ENCODE data around the gene HLA-DOB. TPM values are rescaled to one million over a fixed set of nuclear protein-coding genes. Genes with fewer than 3 reads are reported as not detected.
"Not testable (repeated sequence)": the region's sequence is repeated elsewhere in the genome, so short reads cannot be mapped to it uniquely, and the experiment has no call there.

Gene HLA-DOB
- total RNA-seq, 1 donor from 2014 or later = 4.2 TPM

- H3K27me3 Mint-ChIP-seq (ENCODE audit: insufficient read depth) = peaks cover 51% of the 10 kb centered on the region
Observed at GRCh38 chr6:32794510-32794909, 22.3 kb downstream of the HLA-DOB start.

DNA sequence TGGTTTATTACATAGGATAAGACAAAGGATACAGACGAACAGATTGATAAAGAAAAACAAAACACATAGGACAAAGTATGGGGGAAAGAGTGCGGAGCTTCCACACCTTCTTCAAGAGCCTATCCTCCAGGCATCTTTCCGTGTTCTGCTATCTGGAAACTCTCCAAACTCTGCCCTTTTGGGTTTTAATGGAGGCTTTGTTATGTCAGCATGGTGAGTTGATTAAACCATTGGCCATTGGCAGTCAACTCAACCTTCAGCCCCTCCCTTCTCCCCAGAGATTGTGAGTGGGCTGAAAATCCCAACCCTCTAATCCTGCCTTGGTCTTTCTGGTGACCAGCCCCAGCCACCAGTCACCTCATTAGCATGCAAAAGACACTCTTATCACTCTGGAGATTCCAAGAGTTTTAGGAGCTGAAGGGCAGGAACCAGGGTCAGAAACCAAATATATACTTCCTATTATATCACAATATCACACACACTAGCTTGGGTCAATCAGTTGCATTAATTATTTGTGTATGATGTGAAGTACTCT, 23.8 kb downstream of the HLA-DOB start:
- Mint-ChIP-seq H3K4me1 (ENCODE audit: low read depth) (peaks cover 31% of the 10 kb centered on the region), H3K27me3 (ENCODE audit: insufficient read depth) (peaks cover 55% of the 10 kb centered on the region), H3K4me3 (no peak overlapping the region), H3K36me3 (ENCODE audit: low read depth) (no peaks in the 10 kb centered on the region), H3K27ac (no peak overlapping the region), H3K9me3 (no peaks in the 10 kb centered on the region)
- intact Hi-C loops (cut with micrococcal nuclease) = no loop called here
- DNase-seq (ENCODE audit: low spot score) = no peak

More at GRCh38 chr6:32794510-32794909, 22.3 kb downstream of the HLA-DOB start:
- intact Hi-C loops (cut with micrococcal nuclease) = no loop called here
- DNase-seq (ENCODE audit: low spot score) = no peak
- Mint-ChIP-seq H3K4me3 (no peak overlapping the region), H3K4me1 (ENCODE audit: low read depth) (peaks cover 31% of the 10 kb centered on the region), H3K36me3 (ENCODE audit: low read depth) (no peaks in the 10 kb centered on the region), H3K9me3 (no peaks in the 10 kb centered on the region), H3K27ac (no peak overlapping the region)

DNA sequence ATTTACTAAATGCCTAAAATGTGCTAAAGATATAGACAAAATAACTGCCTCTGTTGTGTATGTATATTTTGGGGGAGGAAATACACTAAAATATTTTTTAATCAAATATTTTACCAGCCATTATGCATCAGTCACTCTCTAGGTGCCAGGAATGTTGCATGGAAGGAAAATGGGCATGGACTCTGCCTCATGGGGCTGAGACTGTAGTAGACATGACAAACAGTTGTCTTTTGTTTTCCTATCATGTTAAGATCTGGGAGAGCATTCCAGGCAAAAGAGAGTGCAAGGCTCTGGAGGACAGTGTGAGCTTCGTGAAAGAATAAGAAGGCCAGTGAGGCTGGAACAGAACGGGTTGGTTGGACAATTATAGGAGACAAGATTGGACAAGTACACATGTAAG, 26.5 kb downstream of the HLA-DOB start:
- Mint-ChIP-seq H3K36me3 (ENCODE audit: low read depth) (no peaks in the 10 kb centered on the region), H3K27me3 (ENCODE audit: insufficient read depth) (peaks cover 64% of the 10 kb centered on the region)
- intact Hi-C loops (cut with micrococcal nuclease) = no loop called here

GRCh38 chr6:32785781-32786533, 30.8 kb downstream of the HLA-DOB start:
- no peaks in the 10 kb centered on the region for H3K4me1 Mint-ChIP-seq (ENCODE audit: low read depth)
- peak; percentile 25 for DNase-seq (ENCODE audit: low spot score)
- intact Hi-C loops (cut with micrococcal nuclease) = loop anchor here (1.0 kb wide), 2 partner anchors 354 to 373 kb away; no protein-coding TSS in a partner anchor

More for the DNA sequence above, 26.5 kb downstream of the HLA-DOB start:
- Mint-ChIP-seq H3K9me3 (no peaks in the 10 kb centered on the region), H3K4me3 (no peak overlapping the region), H3K27ac (no peak overlapping the region), H3K4me1 (ENCODE audit: low read depth) (peaks cover 16% of the 10 kb centered on the region)
- DNase-seq (ENCODE audit: low spot score) = no peak

GRCh38 chr6:32782923-32783322, 33.9 kb downstream of the HLA-DOB start:
- H3K36me3 Mint-ChIP-seq (ENCODE audit: low read depth); H3K4me1 Mint-ChIP-seq (ENCODE audit: low read depth); H3K4me3 Mint-ChIP-seq; H3K9me3 Mint-ChIP-seq; DNase-seq (ENCODE audit: low spot score); H3K27ac Mint-ChIP-seq; intact Hi-C loops (cut with micrococcal nuclease): not testable (repeated sequence)
- peaks cover 39% of the 10 kb centered on the region for H3K27me3 Mint-ChIP-seq (ENCODE audit: insufficient read depth)

More at GRCh38 chr6:32785781-32786533, 30.8 kb downstream of the HLA-DOB start:
- Mint-ChIP-seq H3K27ac (no peak overlapping the region), H3K4me3 (no peak overlapping the region), H3K27me3 (ENCODE audit: insufficient read depth) (peaks cover 56% of the 10 kb centered on the region), H3K9me3 (no peaks in the 10 kb centered on the region), H3K36me3 (ENCODE audit: low read depth) (no peaks in the 10 kb centered on the region)

DNA sequence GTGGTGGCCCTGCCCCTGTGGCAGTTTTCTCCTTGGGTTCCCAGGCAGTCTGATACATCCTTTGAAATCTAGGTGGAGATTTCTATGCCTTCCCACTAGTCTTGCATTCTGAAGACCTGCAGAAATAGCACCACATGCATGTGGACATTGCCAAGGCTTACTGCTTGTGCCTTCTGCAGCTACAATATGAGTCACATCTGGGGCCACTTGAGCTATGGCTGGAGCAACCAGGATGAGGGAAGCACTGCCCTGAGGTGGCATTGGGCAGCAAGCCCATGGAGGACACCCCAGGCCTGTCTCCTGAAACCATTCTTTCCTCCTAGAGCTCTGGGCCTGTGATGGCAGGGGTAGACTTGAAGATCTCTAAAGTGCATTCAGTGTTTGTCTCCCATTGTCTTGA, 37.8 kb downstream of the HLA-DOB start:
- Mint-ChIP-seq H3K27ac (no peak overlapping the region), H3K36me3 (ENCODE audit: low read depth) (no peaks in the 10 kb centered on the region), H3K27me3 (ENCODE audit: insufficient read depth) (peaks cover 34% of the 10 kb centered on the region), H3K9me3 (no peaks in the 10 kb centered on the region), H3K4me1 (ENCODE audit: low read depth) (no peaks in the 10 kb centered on the region), H3K4me3 (no peak overlapping the region)
- no peak for DNase-seq (ENCODE audit: low spot score)
- intact Hi-C loops (cut with micrococcal nuclease) = no loop called here

DNA sequence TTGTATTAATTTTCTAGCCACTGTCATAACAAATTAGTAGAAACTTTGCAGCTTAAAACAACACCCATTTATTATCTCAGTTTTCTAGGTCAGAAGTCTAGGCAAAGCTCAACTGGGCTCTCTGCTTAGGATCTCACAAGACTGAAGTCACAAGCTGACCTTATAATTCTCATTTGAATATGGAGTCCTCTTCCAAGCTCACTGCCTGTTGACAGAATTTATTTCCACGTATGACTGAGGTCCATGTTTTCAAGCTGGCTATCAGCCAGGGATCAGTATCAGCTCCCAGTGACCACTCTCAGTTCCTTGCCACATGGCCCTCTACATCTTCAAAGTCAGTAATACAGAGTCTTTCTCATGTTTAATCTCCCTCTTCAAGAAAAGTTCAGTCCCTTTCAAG, 41.7 kb downstream of the HLA-DOB start:
- Mint-ChIP-seq H3K36me3 (ENCODE audit: low read depth) (no peaks in the 10 kb centered on the region), H3K27ac (no peak overlapping the region), H3K4me3 (no peak overlapping the region), H3K4me1 (ENCODE audit: low read depth) (no peaks in the 10 kb centered on the region), H3K9me3 (no peaks in the 10 kb centered on the region), H3K27me3 (ENCODE audit: insufficient read depth) (peaks cover 41% of the 10 kb centered on the region)
- DNase-seq (ENCODE audit: low spot score) = no peak
- intact Hi-C loops (cut with micrococcal nuclease) = no loop called here

DNA sequence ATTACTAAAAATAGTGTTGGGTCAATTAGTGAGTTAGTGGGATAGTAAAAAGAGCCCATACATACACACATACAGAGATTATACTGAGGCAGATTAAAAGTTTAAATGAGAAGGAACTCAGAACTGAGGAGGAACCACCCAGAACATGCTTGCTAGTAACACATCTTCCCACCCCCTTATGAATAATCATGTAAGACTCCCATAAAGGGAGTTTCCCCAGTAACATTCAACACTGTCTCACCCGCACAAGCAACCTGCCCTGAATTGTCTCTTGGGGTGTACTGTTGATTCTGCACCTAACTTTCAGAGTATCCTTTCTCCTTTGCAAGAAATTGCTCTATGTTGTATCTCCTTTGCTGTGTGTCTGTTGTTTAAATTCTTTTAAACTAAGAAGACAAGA, 42.4 kb downstream of the HLA-DOB start:
- H3K36me3 Mint-ChIP-seq (ENCODE audit: low read depth) = no peaks in the 10 kb centered on the region
- H3K27me3 Mint-ChIP-seq (ENCODE audit: insufficient read depth) = peaks cover 45% of the 10 kb centered on the region
- H3K9me3 Mint-ChIP-seq = no peaks in the 10 kb centered on the region
- H3K27ac Mint-ChIP-seq = no peak overlapping the region
- no peak overlapping the region for H3K4me3 Mint-ChIP-seq
- no peak for DNase-seq (ENCODE audit: low spot score)
- intact Hi-C loops (cut with micrococcal nuclease) = no loop called here
- no peaks in the 10 kb centered on the region for H3K4me1 Mint-ChIP-seq (ENCODE audit: low read depth)

DNA sequence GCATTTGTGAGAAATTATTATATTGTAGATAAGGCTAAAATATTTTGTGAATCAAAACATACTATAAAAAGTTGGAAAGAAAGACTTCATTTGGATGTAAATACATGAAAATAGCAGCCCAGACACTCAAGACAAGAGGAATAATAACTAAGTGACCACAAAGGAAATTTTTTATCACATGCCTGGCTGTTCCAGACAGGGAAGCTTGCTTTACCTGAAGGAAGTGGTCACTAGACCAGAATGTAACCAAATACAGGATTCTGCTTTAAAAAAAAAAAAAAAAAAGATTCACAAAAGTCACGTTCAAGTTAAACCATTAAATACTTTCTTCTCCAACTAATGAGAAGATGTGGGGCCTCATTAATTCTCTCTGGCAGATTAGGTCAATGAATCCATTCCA, 44.1 kb downstream of the HLA-DOB start:
- intact Hi-C loops (cut with micrococcal nuclease) = no loop called here

DNA sequence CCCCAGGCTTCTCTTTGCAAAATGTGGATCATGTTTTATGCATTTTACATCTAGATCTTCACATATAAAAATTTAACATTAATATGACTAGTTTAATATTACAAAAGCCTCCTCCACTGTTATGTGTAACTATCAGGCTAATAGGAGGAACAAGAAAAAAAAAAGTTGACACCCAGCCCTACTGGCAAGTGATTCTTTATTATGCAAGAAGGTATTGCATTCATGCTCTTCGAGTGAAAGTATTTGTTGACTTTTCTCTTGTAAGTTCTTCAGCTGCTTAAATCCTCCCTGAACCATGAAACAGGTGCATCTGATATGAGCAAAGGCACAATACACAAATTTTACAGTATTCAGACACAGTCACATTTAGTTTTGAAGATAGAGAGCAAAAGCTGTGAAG, 52.8 kb downstream of the HLA-DOB start:
- intact Hi-C loops (cut with micrococcal nuclease) = no loop called here
- peaks cover 22% of the 10 kb centered on the region for H3K27me3 Mint-ChIP-seq (ENCODE audit: insufficient read depth)

More for the DNA sequence above, 44.1 kb downstream of the HLA-DOB start:
- no peak overlapping the region for H3K27ac Mint-ChIP-seq
- H3K36me3 Mint-ChIP-seq (ENCODE audit: low read depth) = no peaks in the 10 kb centered on the region
- no peaks in the 10 kb centered on the region for H3K9me3 Mint-ChIP-seq
- DNase-seq (ENCODE audit: low spot score) = no peak
- H3K27me3 Mint-ChIP-seq (ENCODE audit: insufficient read depth) = peaks cover 55% of the 10 kb centered on the region
- no peaks in the 10 kb centered on the region for H3K4me1 Mint-ChIP-seq (ENCODE audit: low read depth)
- no peak overlapping the region for H3K4me3 Mint-ChIP-seq

GRCh38 chr6:32763421-32763820, 53.4 kb downstream of the HLA-DOB start, which contains the start of gene HLA-DQB2:
Gene HLA-DQB2, minus strand, starts transcription at chr6:32763532. Its CDS starts 62 bp downstream, at chr6:32763470.
- H3K36me3 Mint-ChIP-seq (ENCODE audit: low read depth) = no peaks in the 10 kb centered on the region

More for the DNA sequence above, 52.8 kb downstream of the HLA-DOB start:
- Mint-ChIP-seq H3K27ac (no peak overlapping the region), H3K9me3 (no peaks in the 10 kb centered on the region), H3K4me3 (no peak overlapping the region), H3K36me3 (ENCODE audit: low read depth) (no peaks in the 10 kb centered on the region), H3K4me1 (ENCODE audit: low read depth) (no peaks in the 10 kb centered on the region)
- no peak for DNase-seq (ENCODE audit: low spot score)

More at GRCh38 chr6:32763421-32763820, 53.4 kb downstream of the HLA-DOB start, which contains the start of gene HLA-DQB2:
- no peak for DNase-seq (ENCODE audit: low spot score)
- no peak within 1 kb of the TSS for H3K4me3 Mint-ChIP-seq
- H3K9me3 Mint-ChIP-seq = no peaks in the 10 kb centered on the region
- intact Hi-C loops (cut with micrococcal nuclease) = no loop called here
- H3K27me3 Mint-ChIP-seq (ENCODE audit: insufficient read depth) = peaks cover 16% of the 10 kb centered on the region
- no peak within 1 kb of the TSS for H3K27ac Mint-ChIP-seq
- H3K4me1 Mint-ChIP-seq (ENCODE audit: low read depth) = no peaks in the 10 kb centered on the region

All from activated T-helper 1 cell treated with anti-CD3 and anti-CD28 coated beads, Interleukin-12 subunit alpha, Interleukin-12 subunit beta, Interleukin-2, Interleukin-4 antibody, amounts not matched to agents 30 ng/mL and 10 ng/mL and 1 ng/mL, durations not matched to agents 14 hours and 24 hours and 36 hours (primary cell).